Measurements from ENCODE around the gene ADCY5. TPM values are rescaled to one million over a fixed set of nuclear protein-coding genes. Genes with fewer than 3 reads are reported as not detected.

Gene ADCY5
- total RNA-seq, 2 donors from 2014 or later: 105 to 163 TPM

GRCh38 chr3:123406598-123406997, 42.3 kb downstream of the ADCY5 start:
- Histone ChIP-seq H3K9me3 (no peaks in the 10 kb centered on the region), H3K27ac (peak overlapping the region; percentile 91 to 92), H3K36me3 (no peaks in the 10 kb centered on the region), H3K27me3 (no peaks in the 10 kb centered on the region), H3K4me1 (peaks cover 0 to 58% of the 10 kb centered on the region in 2 donors), H3K4me3 (no peak overlapping the region)
- TF ChIP-seq, protein P1, sequence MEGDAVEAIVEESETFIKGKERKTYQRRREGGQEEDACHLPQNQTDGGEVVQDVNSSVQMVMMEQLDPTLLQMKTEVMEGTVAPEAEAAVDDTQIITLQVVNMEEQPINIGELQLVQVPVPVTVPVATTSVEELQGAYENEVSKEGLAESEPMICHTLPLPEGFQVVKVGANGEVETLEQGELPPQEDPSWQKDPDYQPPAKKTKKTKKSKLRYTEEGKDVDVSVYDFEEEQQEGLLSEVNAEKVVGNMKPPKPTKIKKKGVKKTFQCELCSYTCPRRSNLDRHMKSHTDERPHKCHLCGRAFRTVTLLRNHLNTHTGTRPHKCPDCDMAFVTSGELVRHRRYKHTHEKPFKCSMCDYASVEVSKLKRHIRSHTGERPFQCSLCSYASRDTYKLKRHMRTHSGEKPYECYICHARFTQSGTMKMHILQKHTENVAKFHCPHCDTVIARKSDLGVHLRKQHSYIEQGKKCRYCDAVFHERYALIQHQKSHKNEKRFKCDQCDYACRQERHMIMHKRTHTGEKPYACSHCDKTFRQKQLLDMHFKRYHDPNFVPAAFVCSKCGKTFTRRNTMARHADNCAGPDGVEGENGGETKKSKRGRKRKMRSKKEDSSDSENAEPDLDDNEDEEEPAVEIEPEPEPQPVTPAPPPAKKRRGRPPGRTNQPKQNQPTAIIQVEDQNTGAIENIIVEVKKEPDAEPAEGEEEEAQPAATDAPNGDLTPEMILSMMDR (IDR thresholded peaks at IDR 0.05): no peak
- peak; percentile 78 for DNase-seq (ENCODE audit: low spot score)

DNA sequence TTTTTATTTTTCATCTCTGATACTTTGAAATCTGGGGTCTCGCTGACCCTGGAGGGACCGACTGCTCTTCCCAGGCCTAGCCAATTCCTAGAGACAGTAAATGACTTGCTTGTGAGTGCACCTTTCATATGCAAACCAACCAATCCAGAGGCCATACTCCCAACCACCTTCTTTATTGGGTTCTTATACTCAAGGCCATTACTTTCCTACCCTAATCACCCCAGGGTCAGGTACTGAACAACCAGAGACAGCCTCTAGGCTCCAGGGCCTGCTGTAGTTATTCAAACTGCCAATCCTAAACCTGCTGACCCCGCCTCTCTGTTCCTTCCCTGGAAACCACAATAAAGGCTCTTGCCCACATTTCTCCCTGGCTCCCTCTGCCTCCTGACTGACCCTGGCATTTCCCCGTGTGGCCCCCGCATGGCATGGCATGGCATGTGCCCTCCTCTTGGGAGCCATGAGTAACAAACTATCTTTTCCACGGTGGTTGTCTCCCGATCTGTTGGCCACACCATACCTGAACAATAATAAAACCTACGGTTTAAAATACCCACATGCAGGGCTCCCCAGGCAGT, 42.9 kb downstream of the ADCY5 start:
- H3K4me1 ChIP-seq: peaks cover 0 to 52% of the 10 kb centered on the region in 2 donors
- no peak overlapping the region for H3K4me3 ChIP-seq
- TF ChIP-seq, protein P1 (IDR thresholded peaks at IDR 0.05): no peak
- DNase-seq (ENCODE audit: low spot score): no peak
- H3K36me3 ChIP-seq: no peaks in the 10 kb centered on the region
- H3K27me3 ChIP-seq: no peaks in the 10 kb centered on the region
- H3K9me3 ChIP-seq: no peaks in the 10 kb centered on the region
- peak overlapping the region; percentile 91 to 92 for H3K27ac ChIP-seq

- no peaks in the 10 kb centered on the region for H3K9me3 ChIP-seq
- no peaks in the 10 kb centered on the region for H3K27me3 ChIP-seq
- TF ChIP-seq, protein P1 (IDR thresholded peaks at IDR 0.05): no peak
- peak overlapping the region; percentile 91 to 92 for H3K27ac ChIP-seq
- H3K36me3 ChIP-seq: no peaks in the 10 kb centered on the region
- no peak for DNase-seq (ENCODE audit: low spot score)
- H3K4me3 ChIP-seq: no peak overlapping the region
- peaks cover 0 to 54% of the 10 kb centered on the region in 2 donors for H3K4me1 ChIP-seq
These were observed 43.9 kb downstream of the ADCY5 start for GRCh38 chr3:123405021-123405420.

- peak overlapping the region; percentile 91 to 92 for H3K27ac ChIP-seq
- H3K36me3 ChIP-seq: no peaks in the 10 kb centered on the region
- H3K9me3 ChIP-seq: no peaks in the 10 kb centered on the region
- peak overlapping the region in 1 of 2 donors; percentile 23 for H3K4me3 ChIP-seq
- H3K4me1 ChIP-seq: peaks cover 0 to 58% of the 10 kb centered on the region in 2 donors
- H3K27me3 ChIP-seq: no peaks in the 10 kb centered on the region
- no peak for DNase-seq (ENCODE audit: low spot score)
- TF ChIP-seq, protein P1 (IDR thresholded peaks at IDR 0.05): no peak
These were observed 44.5 kb downstream of the ADCY5 start for GRCh38 chr3:123404391-123404790.

DNA sequence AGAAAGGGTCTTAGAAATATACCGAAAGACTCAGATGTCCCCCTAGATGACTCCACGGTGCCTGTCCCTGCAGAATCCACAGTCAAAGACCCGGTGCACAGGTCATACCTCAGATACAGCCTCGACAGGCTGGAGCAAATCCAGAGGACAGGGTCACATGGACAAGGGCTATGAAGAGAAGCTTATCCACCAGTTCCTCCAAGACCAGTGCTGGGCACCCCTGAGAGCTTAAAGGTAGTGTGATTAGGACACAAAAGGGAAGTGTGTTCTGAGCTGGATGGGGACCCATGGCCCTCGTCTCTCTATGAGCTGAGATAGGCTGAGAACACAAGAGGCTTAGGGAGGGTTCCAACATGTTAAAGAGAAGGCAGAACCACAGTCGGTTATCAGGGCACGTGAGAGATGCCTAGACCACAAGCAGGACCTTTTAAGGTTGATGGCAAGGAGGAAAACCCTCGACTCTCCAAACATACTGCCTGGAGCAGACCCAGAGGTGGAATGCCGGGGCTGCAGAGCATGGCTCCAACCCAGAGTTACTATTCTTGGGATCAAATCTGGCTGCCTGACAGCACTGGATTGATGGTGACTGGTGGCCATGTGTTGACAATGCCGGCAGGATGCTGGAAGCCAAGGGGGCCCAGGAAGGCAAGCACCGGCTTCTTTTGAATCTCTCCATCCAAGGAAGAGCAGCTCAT, 46.9 kb downstream of the ADCY5 start:
- Histone ChIP-seq H3K36me3 (no peaks in the 10 kb centered on the region), H3K4me3 (peak overlapping the region; percentile 24 to 27), H3K27me3 (no peaks in the 10 kb centered on the region), H3K27ac (peak overlapping the region; percentile 91 to 92), H3K4me1 (peaks cover 0 to 71% of the 10 kb centered on the region in 2 donors), H3K9me3 (no peaks in the 10 kb centered on the region)
- TF ChIP-seq, protein P1 (IDR thresholded peaks at IDR 0.05): no peak
- peak; percentile 69 for DNase-seq (ENCODE audit: low spot score)

Data from right atrium auricular region (tissue), 2 donors.